ENCODE data around the gene AHRR. TPM values are rescaled to one million over a fixed set of nuclear protein-coding genes. Genes with fewer than 3 reads are reported as not detected.

Gene AHRR
- total and polyA plus RNA-seq, 9 of the 15 experiments (the other 6 are each of a cell fraction or from before 2014, with no cell fraction given), result 0.06 to 1.6 (median 0.75) TPM; not detected in 1

DNA sequence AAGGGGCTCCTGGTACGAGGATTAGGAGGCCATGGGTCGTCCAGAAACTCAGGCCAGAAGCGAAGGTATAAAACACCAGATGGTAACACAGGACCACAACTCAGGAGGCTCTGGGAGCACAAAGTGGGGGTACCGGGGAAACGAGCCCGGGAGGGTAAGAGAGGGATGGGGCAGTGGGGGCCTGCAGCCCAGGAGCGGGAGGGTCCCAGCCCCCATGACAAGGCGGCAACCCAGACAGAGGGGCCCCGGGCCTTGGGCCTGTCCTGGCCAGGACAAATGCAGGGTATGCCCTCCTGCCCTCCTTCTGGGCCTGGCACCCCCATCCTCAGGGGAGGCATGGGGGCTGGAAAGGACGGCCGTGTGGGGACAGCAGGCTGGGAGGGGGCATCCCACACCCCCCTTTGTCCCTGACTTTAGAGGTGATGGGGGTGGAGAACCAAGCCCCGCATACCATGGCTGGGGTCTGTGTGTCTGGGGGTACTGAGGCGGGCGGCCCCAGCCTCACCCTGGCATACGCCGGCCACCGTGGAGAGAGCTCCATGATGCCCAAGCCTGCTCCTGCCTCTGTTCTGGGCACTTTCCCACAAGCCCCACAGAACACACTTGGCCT, 74.5 kb downstream of the AHRR start:
- H3K27ac ChIP-seq (ENCODE audit: extremely low read depth, low read depth, low read length), result no peak overlapping the region
- H4K20me1 ChIP-seq (replicated peaks; ENCODE audit: control insufficient read depth, insufficient read depth, low read length), result peaks cover 26% of the 10 kb centered on the region
- H3K27me3 ChIP-seq (ENCODE audit: control insufficient read depth in 2 of 2, insufficient read depth in 2 of 2, low read length in 2 of 2), result peaks cover 37 to 73% of the 10 kb centered on the region in 2 experiments
- peak overlapping the region in 1 of 2 experiments; percentile 52; a peak in 1 of 4 replicates for H3K9ac ChIP-seq (ENCODE audit: insufficient read depth in 1 of 2, low read depth in 2 of 2, low read length in 2 of 2)
- FAIRE-seq (no peak), DNase-seq (ENCODE audit: extremely low read depth in 1 of 4, low spot score in 3 of 4) (no peak), ATAC-seq (no peak)
- CTCF ChIA-PET (ENCODE audit: low intra/inter-chr PET ratio), result no interaction called here
- H3K9me1 ChIP-seq (ENCODE audit: control insufficient read depth, insufficient read depth, low read length), result no peaks in the 10 kb centered on the region
- no peak overlapping the region for H3K4me3 ChIP-seq
- no peak overlapping the region for H2AFZ ChIP-seq (ENCODE audit: low read depth, low read length)
- no peak overlapping the region for H3K4me2 ChIP-seq (ENCODE audit: insufficient read depth, low read length)
- H3K79me2 ChIP-seq (ENCODE audit: control insufficient read depth, insufficient read depth, low read length), result no peaks in the 10 kb centered on the region
- POLR2A ChIA-PET, result interaction anchor here (1.3 kb wide), 1 partner anchor 10 kb away, joined by 4 read pairs; no protein-coding TSS in a partner anchor
- no TSS peak for BruUV-seq (replicated peaks)
- H3K4me1 ChIP-seq (replicated peaks in 1 of 2; ENCODE audit: control insufficient read depth in 2 of 2, insufficient read depth in 2 of 2, low read length in 2 of 2), result peaks cover 0 to 27% of the 10 kb centered on the region in 2 experiments; a peak in 2 of 5 replicates
- H3K9me3 ChIP-seq (replicated peaks; ENCODE audit: control insufficient read depth, insufficient read depth, low read depth, low read length), result no peaks in the 10 kb centered on the region
- in situ Hi-C loops (cut with MboI) (no loop called here), intact Hi-C loops (cut with micrococcal nuclease) (no loop called here)
- no peaks in the 10 kb centered on the region for H3K36me3 ChIP-seq (ENCODE audit: control insufficient read depth, insufficient read depth, low read length)
- WGBS (ENCODE audit: insufficient coverage, low coverage, missing lambda C conversion rate), result 40% methylated on average over 17 of the region's 17 CpGs
- TF ChIP-seq ZNF121 (CRISPR knock-in tag; conservative IDR thresholded peaks at IDR 0.05), result no peak
- TF ChIP-seq, protein P1, sequence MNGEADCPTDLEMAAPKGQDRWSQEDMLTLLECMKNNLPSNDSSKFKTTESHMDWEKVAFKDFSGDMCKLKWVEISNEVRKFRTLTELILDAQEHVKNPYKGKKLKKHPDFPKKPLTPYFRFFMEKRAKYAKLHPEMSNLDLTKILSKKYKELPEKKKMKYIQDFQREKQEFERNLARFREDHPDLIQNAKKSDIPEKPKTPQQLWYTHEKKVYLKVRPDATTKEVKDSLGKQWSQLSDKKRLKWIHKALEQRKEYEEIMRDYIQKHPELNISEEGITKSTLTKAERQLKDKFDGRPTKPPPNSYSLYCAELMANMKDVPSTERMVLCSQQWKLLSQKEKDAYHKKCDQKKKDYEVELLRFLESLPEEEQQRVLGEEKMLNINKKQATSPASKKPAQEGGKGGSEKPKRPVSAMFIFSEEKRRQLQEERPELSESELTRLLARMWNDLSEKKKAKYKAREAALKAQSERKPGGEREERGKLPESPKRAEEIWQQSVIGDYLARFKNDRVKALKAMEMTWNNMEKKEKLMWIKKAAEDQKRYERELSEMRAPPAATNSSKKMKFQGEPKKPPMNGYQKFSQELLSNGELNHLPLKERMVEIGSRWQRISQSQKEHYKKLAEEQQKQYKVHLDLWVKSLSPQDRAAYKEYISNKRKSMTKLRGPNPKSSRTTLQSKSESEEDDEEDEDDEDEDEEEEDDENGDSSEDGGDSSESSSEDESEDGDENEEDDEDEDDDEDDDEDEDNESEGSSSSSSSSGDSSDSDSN (IDR thresholded peaks at IDR 0.05; ENCODE audit: borderline replicate concordance in 1 of 2, low read depth in 2 of 2, low read length in 2 of 2), result no peak
- TF ChIP-seq, protein P2, sequence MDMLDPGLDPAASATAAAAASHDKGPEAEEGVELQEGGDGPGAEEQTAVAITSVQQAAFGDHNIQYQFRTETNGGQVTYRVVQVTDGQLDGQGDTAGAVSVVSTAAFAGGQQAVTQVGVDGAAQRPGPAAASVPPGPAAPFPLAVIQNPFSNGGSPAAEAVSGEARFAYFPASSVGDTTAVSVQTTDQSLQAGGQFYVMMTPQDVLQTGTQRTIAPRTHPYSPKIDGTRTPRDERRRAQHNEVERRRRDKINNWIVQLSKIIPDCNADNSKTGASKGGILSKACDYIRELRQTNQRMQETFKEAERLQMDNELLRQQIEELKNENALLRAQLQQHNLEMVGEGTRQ (CRISPR knock-in tag; IDR thresholded peaks at IDR 0.05), result no peak
- TF ChIP-seq CREB1 (IDR thresholded peaks at IDR 0.05), result no peak
- no peak for TF ChIP-seq CREB1 (CRISPR knock-in tag; IDR thresholded peaks at IDR 0.05)
- no peak for TF ChIP-seq RNF2 (IDR thresholded peaks at IDR 0.05)
- TF ChIP-seq, protein P3, sequence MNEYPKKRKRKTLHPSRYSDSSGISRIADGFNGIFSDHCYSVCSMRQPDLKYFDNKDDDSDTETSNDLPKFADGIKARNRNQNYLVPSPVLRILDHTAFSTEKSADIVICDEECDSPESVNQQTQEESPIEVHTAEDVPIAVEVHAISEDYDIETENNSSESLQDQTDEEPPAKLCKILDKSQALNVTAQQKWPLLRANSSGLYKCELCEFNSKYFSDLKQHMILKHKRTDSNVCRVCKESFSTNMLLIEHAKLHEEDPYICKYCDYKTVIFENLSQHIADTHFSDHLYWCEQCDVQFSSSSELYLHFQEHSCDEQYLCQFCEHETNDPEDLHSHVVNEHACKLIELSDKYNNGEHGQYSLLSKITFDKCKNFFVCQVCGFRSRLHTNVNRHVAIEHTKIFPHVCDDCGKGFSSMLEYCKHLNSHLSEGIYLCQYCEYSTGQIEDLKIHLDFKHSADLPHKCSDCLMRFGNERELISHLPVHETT (CRISPR knock-in tag; conservative IDR thresholded peaks at IDR 0.05 in 1 of 2, IDR thresholded peaks at IDR 0.05 in 1 of 2), result no peak
- TF ChIP-seq HLTF (IDR thresholded peaks at IDR 0.05), result no peak
- TF ChIP-seq KAT8 (IDR thresholded peaks at IDR 0.05; ENCODE audit: low read depth), result no peak
- TF ChIP-seq, protein P4, sequence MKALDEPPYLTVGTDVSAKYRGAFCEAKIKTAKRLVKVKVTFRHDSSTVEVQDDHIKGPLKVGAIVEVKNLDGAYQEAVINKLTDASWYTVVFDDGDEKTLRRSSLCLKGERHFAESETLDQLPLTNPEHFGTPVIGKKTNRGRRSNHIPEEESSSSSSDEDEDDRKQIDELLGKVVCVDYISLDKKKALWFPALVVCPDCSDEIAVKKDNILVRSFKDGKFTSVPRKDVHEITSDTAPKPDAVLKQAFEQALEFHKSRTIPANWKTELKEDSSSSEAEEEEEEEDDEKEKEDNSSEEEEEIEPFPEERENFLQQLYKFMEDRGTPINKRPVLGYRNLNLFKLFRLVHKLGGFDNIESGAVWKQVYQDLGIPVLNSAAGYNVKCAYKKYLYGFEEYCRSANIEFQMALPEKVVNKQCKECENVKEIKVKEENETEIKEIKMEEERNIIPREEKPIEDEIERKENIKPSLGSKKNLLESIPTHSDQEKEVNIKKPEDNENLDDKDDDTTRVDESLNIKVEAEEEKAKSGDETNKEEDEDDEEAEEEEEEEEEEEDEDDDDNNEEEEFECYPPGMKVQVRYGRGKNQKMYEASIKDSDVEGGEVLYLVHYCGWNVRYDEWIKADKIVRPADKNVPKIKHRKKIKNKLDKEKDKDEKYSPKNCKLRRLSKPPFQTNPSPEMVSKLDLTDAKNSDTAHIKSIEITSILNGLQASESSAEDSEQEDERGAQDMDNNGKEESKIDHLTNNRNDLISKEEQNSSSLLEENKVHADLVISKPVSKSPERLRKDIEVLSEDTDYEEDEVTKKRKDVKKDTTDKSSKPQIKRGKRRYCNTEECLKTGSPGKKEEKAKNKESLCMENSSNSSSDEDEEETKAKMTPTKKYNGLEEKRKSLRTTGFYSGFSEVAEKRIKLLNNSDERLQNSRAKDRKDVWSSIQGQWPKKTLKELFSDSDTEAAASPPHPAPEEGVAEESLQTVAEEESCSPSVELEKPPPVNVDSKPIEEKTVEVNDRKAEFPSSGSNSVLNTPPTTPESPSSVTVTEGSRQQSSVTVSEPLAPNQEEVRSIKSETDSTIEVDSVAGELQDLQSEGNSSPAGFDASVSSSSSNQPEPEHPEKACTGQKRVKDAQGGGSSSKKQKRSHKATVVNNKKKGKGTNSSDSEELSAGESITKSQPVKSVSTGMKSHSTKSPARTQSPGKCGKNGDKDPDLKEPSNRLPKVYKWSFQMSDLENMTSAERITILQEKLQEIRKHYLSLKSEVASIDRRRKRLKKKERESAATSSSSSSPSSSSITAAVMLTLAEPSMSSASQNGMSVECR (CRISPR knock-in tag; IDR thresholded peaks at IDR 0.05), result no peak
- TF ChIP-seq, protein P5, sequence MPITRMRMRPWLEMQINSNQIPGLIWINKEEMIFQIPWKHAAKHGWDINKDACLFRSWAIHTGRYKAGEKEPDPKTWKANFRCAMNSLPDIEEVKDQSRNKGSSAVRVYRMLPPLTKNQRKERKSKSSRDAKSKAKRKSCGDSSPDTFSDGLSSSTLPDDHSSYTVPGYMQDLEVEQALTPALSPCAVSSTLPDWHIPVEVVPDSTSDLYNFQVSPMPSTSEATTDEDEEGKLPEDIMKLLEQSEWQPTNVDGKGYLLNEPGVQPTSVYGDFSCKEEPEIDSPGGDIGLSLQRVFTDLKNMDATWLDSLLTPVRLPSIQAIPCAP (CRISPR knock-in tag; IDR thresholded peaks at IDR 0.05; ENCODE audit: borderline replicate concordance), result no peak
- TF ChIP-seq RBM34 (IDR thresholded peaks at IDR 0.05; ENCODE audit: borderline replicate concordance, insufficient read depth, low read length), result no peak
